ENCODE measurements around the gene PHF20. TPM values are rescaled to one million over a fixed set of nuclear protein-coding genes. Genes with fewer than 3 reads are reported as not detected.

The PHF20 gene
- total and polyA plus RNA-seq, 2 of the 13 experiments (the other 11 are each of a cell fraction or from before 2014, with no cell fraction given) = 22.8 to 34.1 TPM

DNA sequence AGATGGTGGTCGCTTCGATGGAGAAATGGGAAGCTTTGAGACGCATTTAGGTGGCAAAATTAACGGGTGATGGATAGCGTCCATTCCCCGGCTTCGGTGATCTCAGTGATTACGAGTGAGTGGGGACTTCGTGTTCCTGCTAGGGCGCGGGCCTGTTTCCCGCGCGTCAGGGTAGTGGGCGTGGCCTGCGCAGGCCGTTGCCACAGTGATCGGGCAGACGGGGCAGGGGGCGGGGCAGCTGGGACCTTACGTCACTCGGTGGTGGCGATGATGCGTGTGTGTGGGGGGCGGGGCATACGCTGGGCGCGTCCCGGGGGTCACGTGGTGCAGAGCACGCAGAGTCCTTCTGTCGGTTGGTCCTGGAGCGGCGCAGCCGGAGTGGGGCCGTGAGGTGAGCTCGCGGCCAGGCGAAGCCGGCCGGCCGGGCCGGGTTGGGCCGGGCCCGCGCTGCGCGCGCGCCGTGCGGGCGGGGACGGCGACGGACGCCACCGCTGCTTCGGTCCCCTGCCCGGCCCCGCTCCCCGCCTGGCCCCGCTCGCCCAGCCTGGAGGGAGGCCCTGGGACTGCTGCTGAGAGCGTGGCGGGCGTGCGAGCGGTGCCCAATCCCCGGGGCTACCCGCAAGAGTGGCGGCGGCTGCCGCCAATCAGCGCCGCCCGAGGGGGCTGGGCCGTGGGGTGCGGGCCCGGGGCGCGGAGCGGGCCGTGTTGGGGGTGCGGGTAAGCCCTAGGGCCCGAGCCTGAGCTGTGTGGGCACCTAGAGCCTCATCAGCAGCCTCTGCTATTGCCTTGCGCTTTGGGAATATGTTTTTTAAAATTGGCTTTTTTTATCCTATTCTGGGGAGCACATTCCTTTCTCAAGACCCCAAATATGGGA, at the start of gene PHF20 (continued):
- TF ChIP-seq PREB (CRISPR knock-in tag; IDR thresholded peaks at IDR 0.05) (peak; percentile 96), HBP1 (CRISPR knock-in tag; IDR thresholded peaks at IDR 0.05; ENCODE audit: low read depth) (0 out of 2 replicates have a peak, but pooled peaks have one; percentile 17), ZNF639 (CRISPR knock-in tag; conservative IDR thresholded peaks at IDR 0.05) (peak; percentile 57; the same call in 1 of the 2 replicates), ZNF280B (CRISPR knock-in tag; IDR thresholded peaks at IDR 0.05; ENCODE audit: borderline replicate concordance) (peak; percentile 97), ZNF160 (CRISPR knock-in tag; IDR thresholded peaks at IDR 0.05) (peak; percentile 96), ZNF121 (CRISPR knock-in tag; IDR thresholded peaks at IDR 0.05) (no peak), KLF11 (CRISPR knock-in tag; IDR thresholded peaks at IDR 0.05) (peak; percentile 97), AKAP8 (CRISPR knock-in tag; IDR thresholded peaks at IDR 0.05) (peak; percentile 49; the same call in 1 of the 2 replicates), NFRKB (IDR thresholded peaks at IDR 0.05) (no peak), ZBTB2 (CRISPR knock-in tag; IDR thresholded peaks at IDR 0.05; ENCODE audit: low read depth) (peak; percentile 65), ZNF10 (CRISPR knock-in tag; IDR thresholded peaks at IDR 0.05; ENCODE audit: borderline replicate concordance, low read depth) (no peak), ZMYM3 (CRISPR knock-in tag; IDR thresholded peaks at IDR 0.05) (peak; percentile 78), ZNF850 (CRISPR knock-in tag; conservative IDR thresholded peaks at IDR 0.05) (peak; percentile 93; the same call in 1 of the 2 replicates), PAWR (CRISPR knock-in tag; IDR thresholded peaks at IDR 0.05; ENCODE audit: borderline replicate concordance) (no peak), E2F1 (CRISPR knock-in tag; IDR thresholded peaks at IDR 0.05) (peak; percentile 83)
- TF ChIP-seq, protein P1, sequence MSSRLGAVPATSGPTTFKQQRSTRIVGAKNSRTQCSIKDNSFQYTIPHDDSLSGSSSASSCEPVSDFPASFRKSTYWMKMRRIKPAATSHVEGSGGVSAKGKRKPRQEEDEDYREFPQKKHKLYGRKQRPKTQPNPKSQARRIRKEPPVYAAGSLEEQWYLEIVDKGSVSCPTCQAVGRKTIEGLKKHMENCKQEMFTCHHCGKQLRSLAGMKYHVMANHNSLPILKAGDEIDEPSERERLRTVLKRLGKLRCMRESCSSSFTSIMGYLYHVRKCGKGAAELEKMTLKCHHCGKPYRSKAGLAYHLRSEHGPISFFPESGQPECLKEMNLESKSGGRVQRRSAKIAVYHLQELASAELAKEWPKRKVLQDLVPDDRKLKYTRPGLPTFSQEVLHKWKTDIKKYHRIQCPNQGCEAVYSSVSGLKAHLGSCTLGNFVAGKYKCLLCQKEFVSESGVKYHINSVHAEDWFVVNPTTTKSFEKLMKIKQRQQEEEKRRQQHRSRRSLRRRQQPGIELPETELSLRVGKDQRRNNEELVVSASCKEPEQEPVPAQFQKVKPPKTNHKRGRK (CRISPR knock-in tag; IDR thresholded peaks at IDR 0.05) = peak; percentile 89; the same call in 1 of the 2 replicates
- TF ChIP-seq, protein P2, sequence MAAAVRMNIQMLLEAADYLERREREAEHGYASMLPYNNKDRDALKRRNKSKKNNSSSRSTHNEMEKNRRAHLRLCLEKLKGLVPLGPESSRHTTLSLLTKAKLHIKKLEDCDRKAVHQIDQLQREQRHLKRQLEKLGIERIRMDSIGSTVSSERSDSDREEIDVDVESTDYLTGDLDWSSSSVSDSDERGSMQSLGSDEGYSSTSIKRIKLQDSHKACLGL (CRISPR knock-in tag; IDR thresholded peaks at IDR 0.05) = no peak; the same call in none of the 2 replicates
